ENCODE measurements around the gene TOLLIP.
"Not testable (repeated sequence)": the region's sequence is repeated elsewhere in the genome, so short reads cannot be mapped to it uniquely, and the experiment has no call there.

The TOLLIP gene

GRCh38 chr11:1348146-1348795 lies 38.8 kb upstream of the TOLLIP start:
- no peak for DNase-seq (ENCODE audit: low read depth in 2 of 2)
- no peak overlapping the region for H3K4me3 ChIP-seq (replicated peaks in 1 of 2; ENCODE audit: low read depth in 2 of 2, low read length in 2 of 2)
- TF ChIP-seq CTCF (IDR thresholded peaks at IDR 0.05; ENCODE audit: low read depth, low read length) = no peak

GRCh38 chr11:1347411-1347999 lies 38.1 kb upstream of the TOLLIP start:
- not testable (repeated sequence) for H3K4me3 ChIP-seq (replicated peaks in 1 of 2; ENCODE audit: low read depth in 2 of 2, low read length in 2 of 2); DNase-seq (ENCODE audit: low read depth in 2 of 2)

- no peak for DNase-seq (ENCODE audit: low read depth in 2 of 2)
- no peak for TF ChIP-seq CTCF (IDR thresholded peaks at IDR 0.05; ENCODE audit: low read depth, low read length)
Observed at GRCh38 chr11:1346669-1347390, 37.4 kb upstream of the TOLLIP start.

GRCh38 chr11:1345737-1346513 lies 36.5 kb upstream of the TOLLIP start:
- DNase-seq (ENCODE audit: low read depth in 2 of 2) = no peak
- TF ChIP-seq CTCF (IDR thresholded peaks at IDR 0.05; ENCODE audit: low read depth, low read length) = no peak
- no peak overlapping the region for H3K4me3 ChIP-seq (replicated peaks in 1 of 2; ENCODE audit: low read depth in 2 of 2, low read length in 2 of 2)

More at GRCh38 chr11:1346669-1347390, 37.4 kb upstream of the TOLLIP start:
- H3K4me3 ChIP-seq (replicated peaks in 1 of 2; ENCODE audit: low read depth in 2 of 2, low read length in 2 of 2) = no peak overlapping the region

GRCh38 chr11:1344056-1344635 lies 34.7 kb upstream of the TOLLIP start:
- DNase-seq (ENCODE audit: low read depth in 2 of 2) = no peak
- no peak overlapping the region for H3K4me3 ChIP-seq (replicated peaks in 1 of 2; ENCODE audit: low read depth in 2 of 2, low read length in 2 of 2)
- TF ChIP-seq CTCF (IDR thresholded peaks at IDR 0.05; ENCODE audit: low read depth, low read length) = no peak

GRCh38 chr11:1343391-1344055 lies 34.1 kb upstream of the TOLLIP start:
- no peak for DNase-seq (ENCODE audit: low read depth in 2 of 2)
- no peak for TF ChIP-seq CTCF (IDR thresholded peaks at IDR 0.05; ENCODE audit: low read depth, low read length)
- H3K4me3 ChIP-seq (replicated peaks in 1 of 2; ENCODE audit: low read depth in 2 of 2, low read length in 2 of 2) = no peak overlapping the region

Measured in cardiac fibroblast (primary cell).